ENCODE measurements around the gene SPATA3. TPM values are rescaled to one million over a fixed set of nuclear protein-coding genes. Genes with fewer than 3 reads are reported as not detected.
A peak's percentile ranks its signal among the peaks of the same experiment; 100 is the strongest.

SPATA3 gene
- total and polyA plus RNA-seq, 2 of the 13 experiments (the other 11 are each of a cell fraction or from before 2014, with no cell fraction given): not detected

GRCh38 chr2:231034291-231034882 lies 38.5 kb downstream of the SPATA3 start (continued):
- TF ChIP-seq ARID5B (CRISPR knock-in tag; IDR thresholded peaks at IDR 0.05): peak; percentile 46
- no peak for TF ChIP-seq KLF13 (CRISPR knock-in tag; IDR thresholded peaks at IDR 0.05)
- TF ChIP-seq ZBTB44 (CRISPR knock-in tag; IDR thresholded peaks at IDR 0.05): no peak
- 0 out of 2 replicates have a peak, but pooled peaks have one; percentile 1 for TF ChIP-seq ZNF574 (CRISPR knock-in tag; IDR thresholded peaks at IDR 0.05)
- TF ChIP-seq MAFF (IDR thresholded peaks at IDR 0.05; ENCODE audit: low read depth, low read length): no peak
- TF ChIP-seq HOMEZ (CRISPR knock-in tag; IDR thresholded peaks at IDR 0.05; ENCODE audit: low read depth): peak; percentile 80
- no peak for TF ChIP-seq HMGXB3 (CRISPR knock-in tag; IDR thresholded peaks at IDR 0.05; ENCODE audit: borderline replicate concordance)
- no peak for TF ChIP-seq DMAP1 (CRISPR knock-in tag; IDR thresholded peaks at IDR 0.05)
- TF ChIP-seq ZBTB46 (CRISPR knock-in tag; IDR thresholded peaks at IDR 0.05; ENCODE audit: borderline replicate concordance): no peak
- no peak for TF ChIP-seq ZNF430 (CRISPR knock-in tag; IDR thresholded peaks at IDR 0.05)
- TF ChIP-seq ZNF251 (CRISPR knock-in tag; IDR thresholded peaks at IDR 0.05): no peak
- no peak for TF ChIP-seq ZNF329 (CRISPR knock-in tag; IDR thresholded peaks at IDR 0.05; ENCODE audit: low read depth)
